ENCODE measurements around the gene PPARD. TPM values are rescaled to one million over a fixed set of nuclear protein-coding genes. Genes with fewer than 3 reads are reported as not detected.

The PPARD gene
- total RNA-seq, 4 donors from 2014 or later: 17.3 to 40.3 (median 35.9) TPM

GRCh38 chr6:35363293-35363750 is 21.0 kb downstream of the PPARD start:
- intact Hi-C loops (cut with DNase I): no loop called here
- 80 to 83% methylated on average over 10 of the region's 10 CpGs for WGBS, 2 donors
- Histone ChIP-seq H3K4me1 (peaks cover 61 to 67% of the 10 kb centered on the region in 2 donors), H3K27me3 (no peaks in the 10 kb centered on the region), H3K36me3 (no peaks in the 10 kb centered on the region), H3K9me3 (no peaks in the 10 kb centered on the region), H3K4me3 (replicated peaks in 1 of 3) (no peak overlapping the region), H3K27ac (peak overlapping the region; percentile 89 to 92 (median 89))
- no peak for DNase-seq
- TF ChIP-seq POLR2A (IDR thresholded peaks at IDR 0.05) (no peak), CTCF (IDR thresholded peaks at IDR 0.05) (no peak)

- Histone ChIP-seq H3K4me3 (replicated peaks in 1 of 3) (no peak overlapping the region), H3K27me3 (no peaks in the 10 kb centered on the region), H3K36me3 (no peaks in the 10 kb centered on the region), H3K27ac (peak overlapping the region; percentile 0 to 39 (median 23)), H3K4me1 (peaks cover 57 to 70% of the 10 kb centered on the region in 2 donors), H3K9me3 (no peaks in the 10 kb centered on the region)
- intact Hi-C loops (cut with DNase I): no loop called here
- TF ChIP-seq CTCF (IDR thresholded peaks at IDR 0.05) (peak in 2 of 6 experiments; percentile 7 to 30), POLR2A (IDR thresholded peaks at IDR 0.05) (no peak)
- peak; percentile 67 to 79 for DNase-seq
- 86 to 95% methylated on average over 6 of the region's 6 CpGs for WGBS, 2 donors
Observed at GRCh38 chr6:35365594-35366203, 23.3 kb downstream of the PPARD start.

GRCh38 chr6:35366204-35366596 is 23.8 kb downstream of the PPARD start:
- Histone ChIP-seq H3K36me3 (no peaks in the 10 kb centered on the region), H3K27me3 (no peaks in the 10 kb centered on the region), H3K4me3 (replicated peaks in 1 of 3) (no peak overlapping the region), H3K27ac (peak overlapping the region in 2 of 3 donors; percentile 0 to 7), H3K4me1 (peaks cover 55 to 70% of the 10 kb centered on the region in 2 donors), H3K9me3 (no peaks in the 10 kb centered on the region)
- no peak for TF ChIP-seq CTCF (IDR thresholded peaks at IDR 0.05)
- TF ChIP-seq POLR2A (IDR thresholded peaks at IDR 0.05): no peak
- intact Hi-C loops (cut with DNase I): no loop called here
- no peak for DNase-seq

GRCh38 chr6:35367646-35368037 is 25.3 kb downstream of the PPARD start:
- 83 to 84% methylated on average over 5 of the region's 5 CpGs for WGBS, 2 donors
- Histone ChIP-seq H3K9me3 (no peaks in the 10 kb centered on the region), H3K36me3 (no peaks in the 10 kb centered on the region), H3K27ac (peak overlapping the region in 1 of 3 donors; percentile 18), H3K27me3 (no peaks in the 10 kb centered on the region), H3K4me3 (replicated peaks in 1 of 3) (no peak overlapping the region), H3K4me1 (peaks cover 46 to 58% of the 10 kb centered on the region in 2 donors)
- intact Hi-C loops (cut with DNase I): no loop called here
- no peak for DNase-seq
- TF ChIP-seq CTCF (IDR thresholded peaks at IDR 0.05) (no peak), POLR2A (IDR thresholded peaks at IDR 0.05) (no peak)

GRCh38 chr6:35368038-35368887 is 25.9 kb downstream of the PPARD start:
- H3K9me3 ChIP-seq: no peaks in the 10 kb centered on the region
- 94 to 96% methylated on average over 2 of the region's 2 CpGs for WGBS, 2 donors
- H3K27ac ChIP-seq: peak overlapping the region in 2 of 3 donors; percentile 18 to 20
- peaks cover 39 to 52% of the 10 kb centered on the region in 2 donors for H3K4me1 ChIP-seq
- H3K36me3 ChIP-seq: no peaks in the 10 kb centered on the region
- intact Hi-C loops (cut with DNase I): no loop called here
- TF ChIP-seq POLR2A (IDR thresholded peaks at IDR 0.05): no peak
- H3K27me3 ChIP-seq: no peaks in the 10 kb centered on the region
- no peak for DNase-seq
- H3K4me3 ChIP-seq (replicated peaks in 1 of 3): no peak overlapping the region

Measured in thyroid gland (tissue), 4 donors.